Fibroblast of villous mesenchyme (primary cell): Measurements from ENCODE around the gene EIF2B1. TPM values are rescaled to one million over a fixed set of nuclear protein-coding genes. Genes with fewer than 3 reads are reported as not detected.
A peak's percentile ranks its signal among the peaks of the same experiment; 100 is the strongest.

Experiments
- DNase-seq: peaks from one replicate; pipeline ENCODE4 v3.0.0-alpha.2; 2010; ENCODE audit warnings: low read depth
- H3K4me3 ChIP-seq: 2 replicates; pipeline ENCODE4 v1.5.1; 2011; ENCODE audit warnings: low read depth, mild to moderate bottlenecking, low read length
- total RNA-seq: library from RNA; depleted of rRNA; stranded (reverse); fragments of >200 nt; gene quantifications from 2 replicates; pipeline ENCODE4 v1.2.3, GENCODE V29; 2012
- TF ChIP-seq, protein P1 (sequence below): IDR thresholded peaks from 2 replicates; pipeline ENCODE4 v1.5.1; 2012; ENCODE audit warnings: low read depth, mild to moderate bottlenecking, low read length; ENCODE audit not compliant: insufficient read depth

Gene EIF2B1
- total RNA-seq, 1 donor = 31.1 TPM

DNA sequence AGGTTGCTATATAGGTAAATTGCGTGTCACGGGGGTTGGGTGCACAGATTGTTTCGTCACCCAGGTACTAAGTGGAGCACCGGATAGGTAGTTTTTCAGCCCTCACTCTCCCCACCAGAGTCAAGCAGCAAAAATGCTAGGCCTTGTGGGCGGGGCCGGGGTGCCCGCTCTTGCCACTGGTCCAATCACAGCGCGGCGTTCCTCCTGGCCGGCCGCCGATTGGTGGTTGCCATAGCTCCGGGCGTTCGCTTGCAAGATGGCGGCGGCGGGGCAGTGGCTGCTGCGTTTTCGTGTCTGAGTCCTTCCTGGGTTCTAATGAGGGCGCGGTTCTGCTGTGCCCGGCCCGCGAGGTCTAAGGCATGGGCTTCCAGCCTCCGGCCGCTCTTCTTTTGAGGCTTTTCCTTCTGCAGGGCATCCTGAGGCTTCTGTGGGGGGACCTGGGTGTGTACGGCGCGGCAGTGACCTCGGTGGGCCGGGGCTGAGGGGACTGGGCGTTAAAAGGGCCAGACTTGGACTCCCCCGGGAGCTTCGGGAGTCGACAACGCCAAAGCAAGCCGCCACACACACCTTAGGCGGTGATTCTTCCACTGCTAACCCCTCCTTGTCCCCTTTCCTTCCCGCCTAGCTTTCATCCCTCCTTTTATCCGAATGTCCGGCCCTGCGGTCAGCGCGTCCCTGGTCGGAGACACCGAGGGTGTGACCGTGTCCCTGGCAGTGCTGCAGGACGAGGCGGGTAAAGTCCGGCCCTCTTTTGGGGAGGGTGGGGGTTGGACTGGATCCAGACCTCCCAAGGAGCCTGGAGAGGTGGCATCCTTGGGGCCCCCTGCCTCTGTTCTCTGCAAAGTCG is 37.6 kb upstream of the EIF2B1 start, which contains the start of gene TCTN2:
Gene TCTN2, plus strand, starts transcription at position 232 of the 847 bp plus-strand sequence. Its CDS starts 128 bp downstream, at position 360.
- peak within 1 kb of the TSS; percentile 94 for H3K4me3 ChIP-seq
- TF ChIP-seq, protein P1, sequence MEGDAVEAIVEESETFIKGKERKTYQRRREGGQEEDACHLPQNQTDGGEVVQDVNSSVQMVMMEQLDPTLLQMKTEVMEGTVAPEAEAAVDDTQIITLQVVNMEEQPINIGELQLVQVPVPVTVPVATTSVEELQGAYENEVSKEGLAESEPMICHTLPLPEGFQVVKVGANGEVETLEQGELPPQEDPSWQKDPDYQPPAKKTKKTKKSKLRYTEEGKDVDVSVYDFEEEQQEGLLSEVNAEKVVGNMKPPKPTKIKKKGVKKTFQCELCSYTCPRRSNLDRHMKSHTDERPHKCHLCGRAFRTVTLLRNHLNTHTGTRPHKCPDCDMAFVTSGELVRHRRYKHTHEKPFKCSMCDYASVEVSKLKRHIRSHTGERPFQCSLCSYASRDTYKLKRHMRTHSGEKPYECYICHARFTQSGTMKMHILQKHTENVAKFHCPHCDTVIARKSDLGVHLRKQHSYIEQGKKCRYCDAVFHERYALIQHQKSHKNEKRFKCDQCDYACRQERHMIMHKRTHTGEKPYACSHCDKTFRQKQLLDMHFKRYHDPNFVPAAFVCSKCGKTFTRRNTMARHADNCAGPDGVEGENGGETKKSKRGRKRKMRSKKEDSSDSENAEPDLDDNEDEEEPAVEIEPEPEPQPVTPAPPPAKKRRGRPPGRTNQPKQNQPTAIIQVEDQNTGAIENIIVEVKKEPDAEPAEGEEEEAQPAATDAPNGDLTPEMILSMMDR = no peak
- DNase-seq = peak; percentile 92

DNA sequence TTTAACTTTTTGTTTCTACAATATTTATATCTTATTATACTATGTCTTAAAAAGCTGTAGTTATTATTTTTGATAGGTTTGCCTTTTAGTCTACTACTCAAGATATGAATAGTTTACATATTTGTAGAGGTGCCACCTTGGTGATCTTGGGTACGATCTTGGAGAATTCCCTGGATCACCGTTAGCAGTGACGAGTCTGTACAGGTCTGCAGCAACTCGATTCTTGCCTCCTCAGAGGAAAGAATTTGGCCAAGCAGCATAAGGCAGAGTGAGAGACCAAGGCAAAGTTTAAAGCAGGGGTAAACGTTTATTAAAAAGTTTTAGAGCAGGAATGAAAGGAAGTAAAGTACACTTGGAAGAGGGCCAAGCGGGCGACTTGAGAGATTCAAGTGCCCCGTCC is 34.3 kb upstream of the EIF2B1 start:
- TF ChIP-seq, protein P1 = no peak
- DNase-seq = no peak
- no peak overlapping the region for H3K4me3 ChIP-seq

DNA sequence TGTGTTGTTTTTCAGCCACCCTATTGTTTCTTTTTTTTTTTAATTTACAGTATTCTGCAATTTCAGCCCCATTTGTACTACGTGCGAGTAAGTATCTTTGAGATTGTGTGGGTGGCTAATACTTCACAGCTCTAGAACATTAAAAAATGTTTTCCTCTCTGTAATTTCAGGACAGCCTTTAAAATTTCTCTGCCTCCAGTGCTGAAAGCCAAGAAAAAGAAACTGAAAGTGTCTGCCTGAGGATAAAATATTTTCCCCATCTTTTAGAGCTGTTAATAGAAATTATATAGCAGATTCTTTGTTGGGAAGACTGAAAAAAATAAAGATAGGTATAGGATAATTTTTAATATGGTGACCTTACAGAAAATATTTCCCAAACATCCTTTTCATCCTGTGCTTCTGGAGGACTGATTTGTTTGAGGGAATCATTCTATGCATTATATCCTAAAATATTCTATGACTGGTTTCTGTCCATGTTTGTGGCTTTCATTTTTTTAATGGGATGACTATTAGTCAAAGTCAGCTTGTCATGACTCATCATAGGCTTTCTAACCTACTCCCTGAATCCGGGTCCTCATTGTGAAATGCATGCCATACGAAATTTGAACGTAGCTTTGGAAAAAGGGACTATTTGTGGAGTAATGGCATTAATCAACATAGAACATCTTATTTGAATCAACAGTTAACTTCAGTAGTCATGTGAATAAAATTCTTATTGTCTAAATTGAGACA is 26.7 kb upstream of the EIF2B1 start:
- TF ChIP-seq, protein P1 = no peak
- H3K4me3 ChIP-seq = no peak overlapping the region
- DNase-seq = peak; percentile 90

DNA sequence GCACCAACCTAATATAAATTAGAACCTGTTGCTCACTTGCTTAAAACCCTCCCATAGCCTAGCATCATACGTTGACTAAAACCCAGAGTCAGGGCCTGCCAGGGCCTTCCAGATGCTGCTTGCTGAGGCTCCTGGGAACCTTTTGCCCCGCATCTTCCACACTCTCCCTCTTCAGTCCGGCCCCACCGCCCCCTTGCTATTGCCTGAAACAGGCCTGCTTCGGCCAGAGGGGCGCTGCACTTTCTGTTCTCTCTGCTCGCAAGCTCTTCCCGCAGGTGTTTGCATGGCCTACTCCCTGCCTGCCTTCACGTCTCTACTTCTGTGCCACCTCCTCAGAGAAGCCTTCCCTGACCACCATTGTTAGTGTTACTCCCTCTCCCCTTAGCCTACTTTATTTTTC is 23.7 kb upstream of the EIF2B1 start:
- TF ChIP-seq, protein P1 = no peak
- DNase-seq = no peak
- H3K4me3 ChIP-seq = no peak overlapping the region

DNA sequence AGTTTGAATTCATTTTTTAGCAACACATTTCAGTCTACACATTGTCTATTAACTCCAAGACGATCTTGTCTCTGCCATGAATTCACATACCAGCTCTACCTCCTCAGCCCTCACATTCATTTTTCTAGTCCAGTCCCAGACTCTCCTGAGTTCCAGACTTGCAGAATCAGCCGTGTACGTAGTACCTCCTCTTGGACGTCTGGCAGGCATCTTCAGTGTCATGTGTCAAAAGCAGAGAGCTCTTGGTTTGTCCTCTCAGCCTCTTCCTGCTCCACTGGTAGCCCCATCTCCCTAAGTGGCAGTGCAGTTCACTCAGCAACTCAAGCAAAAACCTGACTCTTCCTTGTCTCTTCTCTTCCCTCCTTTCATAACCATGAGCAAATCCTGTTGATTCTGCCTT is 22.9 kb upstream of the EIF2B1 start:
- no peak for DNase-seq
- TF ChIP-seq, protein P1 = no peak
- no peak overlapping the region for H3K4me3 ChIP-seq

DNA sequence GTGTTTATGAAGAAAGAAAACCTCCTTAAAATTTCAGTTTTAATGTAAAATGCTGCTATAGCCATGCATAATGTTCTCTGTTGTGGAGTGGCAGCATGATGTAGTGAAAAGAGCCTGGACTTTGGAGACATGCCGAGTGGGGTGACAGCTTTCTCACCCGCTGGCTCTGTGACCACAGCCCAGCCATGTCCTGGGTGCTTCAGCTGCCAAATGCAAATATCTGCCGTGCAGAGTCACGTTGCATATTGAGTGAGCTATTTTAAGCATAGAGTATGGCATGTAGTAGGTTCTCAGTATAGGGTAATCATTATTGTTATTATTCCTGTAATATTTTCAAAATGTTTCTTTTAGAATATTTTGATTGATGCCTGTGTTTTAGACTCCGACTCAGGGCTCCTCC is 21.9 kb upstream of the EIF2B1 start:
- no peak overlapping the region for H3K4me3 ChIP-seq
- no peak for DNase-seq
- TF ChIP-seq, protein P1 = no peak
